ENCODE data around the gene HERC6.

DNA sequence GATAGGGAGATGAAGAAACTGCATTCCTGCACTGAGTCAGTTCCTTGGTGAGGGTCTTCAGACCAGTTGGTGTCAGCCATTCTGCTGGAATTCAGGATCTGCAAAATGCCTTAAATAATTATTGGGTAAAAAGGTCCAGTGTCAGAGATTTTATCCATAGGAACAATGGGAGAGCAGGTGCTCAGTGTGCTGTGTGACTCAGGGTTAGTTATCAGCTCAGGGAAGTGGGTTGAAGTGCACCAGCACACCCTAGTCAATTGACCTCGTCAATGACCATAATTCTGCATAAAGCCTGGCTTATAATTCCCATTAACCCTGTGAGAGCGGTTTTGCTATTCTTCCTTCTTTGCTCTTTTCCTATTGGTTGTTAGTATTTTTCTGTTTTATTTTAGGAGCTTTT lies 37.3 kb downstream of the HERC6 start:
- TF ChIP-seq, protein P1, sequence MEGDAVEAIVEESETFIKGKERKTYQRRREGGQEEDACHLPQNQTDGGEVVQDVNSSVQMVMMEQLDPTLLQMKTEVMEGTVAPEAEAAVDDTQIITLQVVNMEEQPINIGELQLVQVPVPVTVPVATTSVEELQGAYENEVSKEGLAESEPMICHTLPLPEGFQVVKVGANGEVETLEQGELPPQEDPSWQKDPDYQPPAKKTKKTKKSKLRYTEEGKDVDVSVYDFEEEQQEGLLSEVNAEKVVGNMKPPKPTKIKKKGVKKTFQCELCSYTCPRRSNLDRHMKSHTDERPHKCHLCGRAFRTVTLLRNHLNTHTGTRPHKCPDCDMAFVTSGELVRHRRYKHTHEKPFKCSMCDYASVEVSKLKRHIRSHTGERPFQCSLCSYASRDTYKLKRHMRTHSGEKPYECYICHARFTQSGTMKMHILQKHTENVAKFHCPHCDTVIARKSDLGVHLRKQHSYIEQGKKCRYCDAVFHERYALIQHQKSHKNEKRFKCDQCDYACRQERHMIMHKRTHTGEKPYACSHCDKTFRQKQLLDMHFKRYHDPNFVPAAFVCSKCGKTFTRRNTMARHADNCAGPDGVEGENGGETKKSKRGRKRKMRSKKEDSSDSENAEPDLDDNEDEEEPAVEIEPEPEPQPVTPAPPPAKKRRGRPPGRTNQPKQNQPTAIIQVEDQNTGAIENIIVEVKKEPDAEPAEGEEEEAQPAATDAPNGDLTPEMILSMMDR (IDR thresholded peaks at IDR 0.05), result no peak
- TF ChIP-seq EZH2 (IDR thresholded peaks at IDR 0.05; ENCODE audit: borderline replicate concordance, insufficient read depth, low read depth, low read length, poor library complexity, severe bottlenecking), result no peak
